Amniotic stem cell (primary cell): ENCODE results near the gene DDX18.
"Not testable (repeated sequence)": the region's sequence is repeated elsewhere in the genome, so short reads cannot be mapped to it uniquely, and the experiment has no call there.

Source experiments
- DNase-seq: peaks from one replicate; lab custom pipeline; 2025; lab: John Stamatoyannopoulos, UW

The DDX18 gene

GRCh38 chr2:117814417-117815264 lies at the start of gene DDX18:
Gene DDX18 (plus strand): TSS chr2:117814691. CDS start chr2:117814778, 87 bp downstream.
- peak; percentile 99 for DNase-seq

- no peak for DNase-seq
These were observed 43.8 kb upstream of the DDX18 start for GRCh38 chr2:117770730-117771129.

GRCh38 chr2:117771969-117772630 lies 42.4 kb upstream of the DDX18 start:
- DNase-seq: no peak

DNA sequence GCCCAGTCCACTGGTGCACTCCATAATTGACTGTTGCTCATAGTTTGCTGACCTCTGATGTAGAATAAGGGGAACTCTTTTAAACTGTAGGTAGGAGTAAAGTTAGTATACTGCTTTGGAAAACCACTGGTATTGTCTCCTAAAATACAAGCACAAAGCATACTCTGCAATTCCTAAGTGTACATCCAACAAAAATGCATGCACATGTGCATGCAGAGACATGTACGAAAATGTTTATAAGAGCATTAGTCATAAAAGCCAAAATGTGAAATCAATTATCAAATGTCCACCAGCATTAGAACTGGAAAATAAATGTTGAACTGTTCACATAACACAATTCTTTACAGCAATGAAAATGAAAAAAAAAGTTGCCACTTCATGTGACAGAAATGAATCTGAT lies 39.8 kb upstream of the DDX18 start:
- no peak for DNase-seq

GRCh38 chr2:117775703-117776219 lies 38.7 kb upstream of the DDX18 start:
- no peak for DNase-seq

GRCh38 chr2:117776888-117777287 lies 37.6 kb upstream of the DDX18 start:
- DNase-seq: no peak

DNA sequence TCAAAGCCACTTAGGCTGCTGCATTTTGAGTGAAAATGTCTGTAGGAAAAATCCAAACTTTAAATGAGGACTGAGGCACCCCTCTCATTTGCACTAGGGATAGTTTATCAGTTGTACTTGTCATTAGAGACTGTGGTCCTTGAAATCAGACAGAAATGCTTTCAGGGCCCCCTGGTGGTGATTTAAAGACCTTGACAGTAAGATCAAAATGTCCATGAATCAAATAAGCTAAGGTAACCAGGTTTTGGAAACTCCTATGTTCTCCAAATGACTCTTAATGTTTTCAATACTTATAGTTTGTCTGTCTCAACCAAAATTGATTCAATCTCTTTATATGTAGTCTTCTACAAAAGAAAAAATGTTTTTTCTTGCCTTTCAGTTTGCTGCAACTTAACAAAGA lies 28.8 kb upstream of the DDX18 start:
- peak; percentile 15 for DNase-seq

GRCh38 chr2:117786520-117786919 lies 28.0 kb upstream of the DDX18 start:
- no peak for DNase-seq

- DNase-seq: no peak
These were observed 25.0 kb upstream of the DDX18 start for GRCh38 chr2:117789505-117789904.

- DNase-seq: no peak
These were observed 19.8 kb upstream of the DDX18 start for GRCh38 chr2:117794668-117795067.

GRCh38 chr2:117801826-117802225 lies 12.7 kb upstream of the DDX18 start:
- DNase-seq: no peak

DNA sequence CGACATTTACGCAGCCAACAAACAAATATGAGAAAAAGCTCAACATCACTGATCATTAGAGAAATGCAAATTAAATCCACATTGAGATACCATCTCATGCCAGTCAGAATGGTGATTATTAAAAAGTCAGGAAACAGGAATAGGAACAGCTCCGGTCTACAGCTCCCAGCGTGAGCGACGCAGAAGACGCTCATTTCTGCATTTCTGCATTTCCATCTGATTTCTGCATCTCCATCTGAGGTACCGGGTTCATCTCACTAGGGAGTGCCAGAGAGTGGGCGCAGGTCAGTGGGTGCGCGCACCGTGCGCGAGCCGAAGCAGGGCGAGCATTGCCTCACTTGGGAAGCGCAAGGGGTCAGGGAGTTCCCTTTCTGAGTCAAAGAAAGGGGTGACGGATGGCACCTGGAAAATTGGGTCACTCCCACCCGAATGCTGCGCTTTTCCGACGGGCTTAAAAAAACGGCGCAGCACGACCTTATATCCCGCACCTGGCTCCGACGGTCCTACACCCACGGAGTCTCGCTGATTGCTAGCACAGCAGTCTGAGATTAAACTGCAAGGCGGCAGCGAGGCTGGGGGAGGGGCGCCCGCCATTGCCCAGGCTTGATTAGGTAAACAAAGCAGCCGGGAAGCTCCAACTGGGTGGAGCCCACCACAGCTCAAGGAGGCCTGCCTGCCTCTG lies 10.7 kb upstream of the DDX18 start:
- not testable (repeated sequence) for DNase-seq

DNA sequence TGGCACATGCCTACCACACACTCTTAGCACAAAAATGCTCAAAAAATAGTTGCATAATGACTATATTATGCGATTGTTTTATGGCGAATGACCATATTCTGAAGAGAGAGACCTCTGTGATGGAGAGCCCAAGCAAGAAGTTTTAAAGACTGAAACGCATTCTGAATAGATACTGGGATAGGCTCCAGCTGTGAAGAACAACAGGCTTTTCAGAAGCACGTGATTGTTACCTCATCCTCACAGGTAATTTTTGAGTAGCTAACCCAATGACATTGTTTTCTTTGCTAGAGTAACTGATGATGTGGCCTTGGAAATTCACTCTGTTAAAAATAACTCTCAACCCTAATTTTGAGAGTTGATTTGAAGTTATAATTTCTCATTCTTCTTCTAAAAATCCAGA lies 2.0 kb upstream of the DDX18 start:
- DNase-seq: no peak

DNA sequence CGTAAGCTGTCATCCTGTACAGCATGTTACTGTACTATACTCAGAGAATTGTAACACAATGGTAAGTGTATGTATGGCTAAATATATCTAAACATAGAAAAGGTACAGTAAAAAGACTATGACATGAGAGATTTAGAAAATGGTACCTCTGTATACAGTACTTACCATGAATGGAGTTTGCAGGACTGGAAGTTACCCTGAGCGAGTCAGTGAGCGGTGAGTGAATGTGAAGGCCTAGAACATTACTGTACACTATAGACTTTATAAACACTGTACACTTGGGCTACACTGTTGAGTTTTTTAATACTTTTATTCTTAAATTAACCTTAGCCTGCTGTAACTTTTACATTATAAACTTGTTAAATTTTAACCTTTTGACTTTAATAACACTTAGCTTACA lies 1.5 kb downstream of the DDX18 start:
- no peak for DNase-seq

- DNase-seq: no peak
These were observed 4.4 kb downstream of the DDX18 start for GRCh38 chr2:117818921-117819320.

DNA sequence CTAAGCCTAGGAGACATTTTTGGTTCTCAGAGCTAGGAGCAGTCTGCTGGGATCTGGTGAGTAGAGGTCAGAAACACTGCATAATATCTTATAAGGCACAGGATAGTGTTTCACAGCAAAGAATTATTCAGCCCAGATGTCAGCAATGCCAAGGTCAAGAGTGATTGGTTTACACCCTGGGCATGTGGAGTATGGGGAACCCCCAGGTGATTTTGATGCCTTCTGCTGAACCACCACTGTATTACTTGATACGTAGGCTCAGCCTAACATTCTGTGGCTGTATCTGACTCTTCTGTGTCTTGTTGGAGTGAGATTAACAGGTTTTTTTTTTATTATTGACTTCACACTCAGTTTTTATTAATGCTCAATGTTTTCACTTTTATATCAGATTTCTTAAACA lies 6.0 kb downstream of the DDX18 start:
- DNase-seq: no peak

- no peak for DNase-seq
These were observed 10.9 kb downstream of the DDX18 start for GRCh38 chr2:117825437-117825836.

- DNase-seq: not testable (repeated sequence)
These were observed 13.0 kb downstream of the DDX18 start for GRCh38 chr2:117827464-117827863.

- DNase-seq: no peak
These were observed 14.4 kb downstream of the DDX18 start for GRCh38 chr2:117828870-117829269.

DNA sequence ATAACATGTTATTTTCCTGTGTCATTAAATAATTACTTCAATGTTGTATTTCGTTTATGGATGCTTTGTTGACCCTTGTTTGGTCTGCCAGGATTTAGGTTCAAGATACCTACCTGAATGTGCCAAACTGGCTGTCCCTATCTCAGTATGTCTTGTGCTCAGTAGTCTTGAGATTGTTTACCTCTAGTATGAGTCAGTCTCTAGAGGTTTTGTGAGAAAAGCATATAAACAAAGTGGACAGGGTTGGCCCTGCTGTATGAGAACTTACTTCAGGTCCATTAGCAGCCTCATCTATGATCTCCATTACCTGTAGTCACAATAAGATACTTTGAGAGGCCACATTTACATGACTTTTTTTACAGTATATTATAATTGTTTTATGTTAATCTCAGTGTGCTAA lies 17.8 kb downstream of the DDX18 start:
- DNase-seq: no peak

DNA sequence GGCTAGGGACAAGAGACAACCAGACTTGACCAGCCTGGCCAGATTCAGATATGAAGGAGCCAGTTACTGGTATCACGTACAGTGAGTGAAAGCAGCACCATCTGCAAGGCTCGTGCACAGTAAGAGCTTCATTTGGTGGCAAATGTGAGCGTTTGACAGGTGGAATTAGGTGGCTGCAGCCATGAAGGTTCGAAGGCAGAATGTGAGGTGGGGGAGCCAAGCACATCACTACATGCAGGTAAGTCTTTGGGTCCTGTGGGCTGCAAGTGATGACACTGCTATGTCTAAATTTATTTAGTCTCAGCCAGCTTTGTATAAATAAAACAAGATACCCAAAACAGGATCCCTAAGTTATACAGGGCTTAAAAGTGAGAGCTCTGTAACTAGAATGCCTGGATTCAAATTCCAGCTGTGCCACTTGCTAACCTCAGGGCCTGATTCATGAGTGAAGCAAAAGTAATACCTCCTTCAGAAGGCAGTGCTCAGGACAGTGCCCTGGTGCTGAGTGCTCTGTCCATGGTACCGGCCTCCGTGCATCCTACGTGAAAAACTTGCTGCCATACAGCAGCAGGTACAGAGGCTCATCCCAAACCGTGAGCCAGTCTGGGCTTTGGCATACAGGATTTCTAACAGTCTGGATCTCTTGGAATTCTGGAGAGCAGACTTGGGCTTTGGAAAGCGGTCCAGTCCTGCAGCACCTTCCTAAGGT lies 18.6 kb downstream of the DDX18 start:
- peak; percentile 16 for DNase-seq

- DNase-seq: no peak
These were observed 19.4 kb downstream of the DDX18 start for GRCh38 chr2:117833911-117834310.
